ENCODE measurements around the gene CPLANE2.

CPLANE2 gene

DNA sequence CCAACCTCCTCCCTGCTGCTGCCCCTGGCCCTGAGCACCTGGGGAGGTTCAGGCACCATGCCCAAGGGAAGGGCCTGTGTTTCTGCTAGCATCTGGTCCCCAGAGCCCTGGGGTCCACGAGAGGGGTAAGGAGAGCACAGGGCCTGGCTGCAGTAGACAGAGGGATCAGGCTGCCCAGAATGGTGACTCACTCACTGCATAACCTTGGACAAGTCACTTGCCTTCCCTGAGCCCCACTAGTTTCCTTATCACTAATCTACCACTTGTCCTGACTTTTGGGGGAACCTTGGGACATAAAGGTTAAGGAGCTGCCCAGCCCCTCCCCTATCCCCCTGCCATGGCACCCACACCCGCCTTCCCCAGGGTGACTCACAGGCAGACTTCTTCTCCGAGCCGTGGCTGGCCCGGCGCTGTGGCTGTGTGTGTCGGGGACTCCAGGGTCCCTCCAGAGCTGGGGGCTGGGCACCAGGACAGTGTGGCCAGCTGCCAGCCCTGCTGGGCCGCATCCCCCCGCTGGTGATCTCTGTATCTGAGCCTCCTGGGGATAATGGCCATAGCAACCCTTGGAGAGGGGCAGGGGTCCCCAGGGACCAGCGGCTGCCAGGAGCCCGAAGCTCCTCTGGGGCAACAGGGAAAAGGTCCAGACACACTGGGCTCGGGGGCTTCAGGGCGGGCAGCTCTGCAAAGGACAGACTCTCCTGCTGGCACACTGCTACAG, 28.6 kb downstream of the CPLANE2 start:
- no peak for DNase-seq (ENCODE audit: extremely low read depth, low read depth)
- H3K4me3 ChIP-seq (replicated peaks; ENCODE audit: low read depth, low read length), result no peak overlapping the region
- no peak for TF ChIP-seq CTCF (IDR thresholded peaks at IDR 0.05; ENCODE audit: low read depth, low read length, missing control alignments)

DNA sequence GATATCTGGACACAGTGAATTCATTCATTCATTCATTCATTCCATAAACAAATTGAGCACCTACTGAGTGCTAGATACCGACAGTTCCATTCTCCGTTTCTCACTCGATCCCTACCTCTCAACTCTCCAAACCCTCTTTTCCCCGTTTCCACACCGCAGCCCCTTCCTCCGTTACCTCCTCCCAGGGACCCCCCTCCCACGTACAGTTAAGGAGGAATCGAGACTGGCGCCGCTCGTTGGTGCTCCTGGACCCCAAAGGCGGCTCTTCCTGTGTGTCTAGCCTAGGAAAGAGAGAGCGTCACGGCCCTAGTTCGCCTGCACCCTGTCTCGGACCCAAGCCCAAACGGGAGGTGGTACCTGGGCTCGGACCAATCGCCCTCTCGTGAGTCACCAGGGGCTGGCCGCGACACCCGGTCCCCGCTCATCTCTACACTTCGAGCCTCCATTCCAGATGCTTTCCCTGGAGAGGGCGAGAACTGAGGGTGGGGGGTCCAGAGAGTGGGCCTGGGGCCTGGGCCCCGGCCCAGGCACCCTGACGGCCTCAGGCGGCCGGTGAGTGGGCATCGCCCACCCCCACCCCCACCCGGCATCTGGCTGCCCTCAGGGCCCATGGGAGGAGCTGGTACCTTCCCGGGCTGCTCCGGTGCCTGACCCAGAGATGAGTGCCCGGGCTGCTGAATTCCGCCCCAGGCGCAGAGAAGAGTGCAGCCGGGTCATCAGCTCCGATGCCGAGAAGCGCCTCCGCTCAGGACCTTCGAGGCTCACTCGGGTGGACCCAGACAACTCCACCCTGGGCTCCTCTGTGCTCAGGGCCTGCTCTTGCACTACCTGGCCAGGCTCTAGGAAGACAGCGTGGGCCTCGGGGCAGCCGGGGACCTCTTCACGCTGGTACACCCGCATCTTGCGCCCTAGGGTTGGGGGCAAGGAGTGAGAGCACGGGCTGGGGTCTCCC, 29.4 kb downstream of the CPLANE2 start:
- TF ChIP-seq CTCF (IDR thresholded peaks at IDR 0.05; ENCODE audit: low read depth, low read length, missing control alignments), result no peak
- no peak for DNase-seq (ENCODE audit: extremely low read depth, low read depth)
- H3K4me3 ChIP-seq (replicated peaks; ENCODE audit: low read depth, low read length), result peak overlapping the region; percentile 42

DNA sequence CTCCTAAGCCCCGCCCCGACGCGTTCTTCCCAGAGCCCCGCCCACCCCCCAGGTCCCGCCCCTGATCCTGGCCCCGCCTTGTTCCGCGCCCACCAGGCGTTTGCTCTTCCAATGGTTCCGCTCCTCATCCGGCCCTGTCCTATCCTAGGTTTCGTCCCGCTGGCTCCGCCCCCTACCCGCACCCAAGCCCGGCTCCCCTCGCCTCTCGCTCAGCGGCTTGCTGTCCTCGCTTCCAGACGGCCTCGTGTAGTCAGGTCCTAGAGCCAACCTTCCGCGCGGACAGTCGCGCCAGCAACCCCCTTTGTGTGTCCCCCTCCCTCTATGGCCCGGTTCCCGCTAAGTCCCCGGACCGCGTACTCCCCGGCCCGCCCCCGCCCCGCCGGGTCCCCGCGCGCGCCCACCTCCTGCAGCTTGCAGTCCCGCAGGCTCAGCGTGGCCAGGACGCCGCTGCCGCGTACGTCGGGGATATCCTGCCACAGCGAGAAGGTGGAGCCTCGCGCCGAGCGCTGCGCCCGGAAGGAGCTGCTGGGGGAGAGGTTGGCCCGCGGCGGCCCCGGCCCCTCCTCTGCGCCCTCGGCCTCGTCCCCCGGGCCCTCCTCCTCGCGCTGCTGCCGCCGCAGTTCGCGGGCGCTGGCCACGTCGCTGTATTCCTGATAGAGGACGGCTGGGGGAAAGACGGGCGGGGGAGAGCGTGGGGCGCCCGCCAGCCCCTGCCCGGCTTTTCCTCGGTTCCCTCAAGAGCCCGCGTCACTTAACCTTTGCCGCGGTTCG, 30.3 kb downstream of the CPLANE2 start:
- DNase-seq (ENCODE audit: extremely low read depth, low read depth), result peak; percentile 95
- peak overlapping the region; percentile 42 for H3K4me3 ChIP-seq (replicated peaks; ENCODE audit: low read depth, low read length)
- TF ChIP-seq CTCF (IDR thresholded peaks at IDR 0.05; ENCODE audit: low read depth, low read length, missing control alignments), result no peak

DNA sequence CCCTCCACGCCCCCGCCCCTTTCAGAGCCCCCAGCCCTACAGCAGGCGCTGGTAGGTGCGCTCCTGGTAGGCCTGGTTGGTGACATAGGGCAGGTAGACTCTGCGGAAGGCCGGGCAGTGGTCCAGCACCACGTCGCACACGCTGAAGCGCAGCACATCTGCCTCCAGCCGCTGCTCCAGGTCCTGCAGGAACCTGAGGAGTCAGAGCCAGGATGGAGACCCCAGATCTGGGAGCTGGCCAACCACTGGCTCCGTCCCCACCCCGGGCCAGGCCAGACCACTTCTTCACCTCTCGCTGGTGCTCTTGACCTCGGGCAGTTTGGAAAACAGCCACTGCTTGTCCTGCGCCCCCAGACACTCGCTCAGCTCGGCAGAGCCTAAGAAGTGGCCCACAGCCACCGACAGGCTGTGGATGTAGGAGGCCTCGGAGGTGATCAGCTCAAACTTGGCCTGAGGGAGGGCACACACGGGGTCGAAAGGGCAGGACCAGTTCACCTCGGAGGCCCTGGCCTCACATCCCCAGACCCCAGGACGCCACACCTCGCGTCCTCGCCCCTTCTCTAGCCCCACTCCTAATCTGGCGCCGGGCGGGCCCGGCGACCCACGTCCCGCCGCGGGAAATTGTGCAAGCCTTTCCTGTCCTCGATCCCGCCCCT, 31.0 kb downstream of the CPLANE2 start:
- H3K4me3 ChIP-seq (replicated peaks; ENCODE audit: low read depth, low read length), result peak overlapping the region; percentile 41
- no peak for DNase-seq (ENCODE audit: extremely low read depth, low read depth)
- no peak for TF ChIP-seq CTCF (IDR thresholded peaks at IDR 0.05; ENCODE audit: low read depth, low read length, missing control alignments)

DNA sequence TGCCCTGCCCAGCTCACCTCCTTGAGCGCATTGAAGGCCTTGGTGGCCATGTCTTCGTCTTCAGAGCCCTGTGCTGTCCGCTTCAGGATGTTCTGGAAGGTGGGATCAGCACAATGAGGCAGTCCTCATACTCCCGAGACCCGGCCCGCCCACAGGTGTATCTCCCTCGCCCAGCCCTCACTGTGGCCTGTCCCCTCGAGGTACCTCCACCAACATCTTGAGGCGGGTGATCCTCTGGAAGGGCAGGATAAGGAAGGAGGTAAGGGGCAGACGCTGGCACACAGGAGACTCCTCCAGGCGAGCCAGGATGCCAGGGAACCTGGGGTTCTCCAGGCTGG, 31.7 kb downstream of the CPLANE2 start:
- DNase-seq (ENCODE audit: extremely low read depth, low read depth), result no peak
- no peak for TF ChIP-seq CTCF (IDR thresholded peaks at IDR 0.05; ENCODE audit: low read depth, low read length, missing control alignments)
- no peak overlapping the region for H3K4me3 ChIP-seq (replicated peaks; ENCODE audit: low read depth, low read length)

GRCh38 chr1:16204634-16205333, 32.2 kb downstream of the CPLANE2 start:
- DNase-seq (ENCODE audit: extremely low read depth, low read depth), result no peak
- TF ChIP-seq CTCF (IDR thresholded peaks at IDR 0.05; ENCODE audit: low read depth, low read length, missing control alignments), result peak; percentile 33
- no peak overlapping the region for H3K4me3 ChIP-seq (replicated peaks; ENCODE audit: low read depth, low read length)

Data from HFF-Myc (cell line).